Peyer's patch (tissue), 4 donors: ENCODE data around the gene DDIT4. TPM values are rescaled to one million over a fixed set of nuclear protein-coding genes. Genes with fewer than 3 reads are reported as not detected.
"Not testable (repeated sequence)": the region's sequence is repeated elsewhere in the genome, so short reads cannot be mapped to it uniquely, and the experiment has no call there.

Experiments used
- DNase-seq, 3 donors: peaks; one replicate each; pipeline ENCODE4 v3.0.0-alpha.2; 2017 to 2019
- H3K27ac ChIP-seq, 4 donors: fragments of 200-600 bp; sonication (generic); one replicate each; pipeline ENCODE4 v1.5.1; 2016 to 2019
- H3K27me3 ChIP-seq, 2 donors: fragments of 200-600 bp; sonication (generic); one replicate each; pipeline ENCODE4 v1.5.1; 2019
- H3K36me3 ChIP-seq, 3 donors: fragments of 200-600 bp; sonication (generic); one replicate each; pipeline ENCODE4 v1.5.1; 2016 to 2019
- H3K4me1 ChIP-seq, 4 donors: fragments of 200-600 bp; sonication (generic); one replicate each; pipeline ENCODE4 v1.5.1; 2016 to 2019
- H3K4me3 ChIP-seq, 4 donors: fragments of 200-600 bp; sonication (generic); 1 replicate in 3 of 4; 2 replicates in 1 of 4; pipeline ENCODE4 v1.5.1; 2016 to 2019; ENCODE audit warnings: mild to moderate bottlenecking in 1 of 4
- H3K9me3 ChIP-seq, 4 donors: fragments of 200-600 bp; sonication (generic); one replicate each; pipeline ENCODE4 v1.5.1; 2016 to 2019; ENCODE audit warnings: mild to moderate bottlenecking in 1 of 4
- POLR2A ChIP-seq, 2 donors: fragments of 450-650 bp; IDR thresholded peaks; one replicate each; pipeline ENCODE4 v1.5.1; 2017; ENCODE audit warnings: antibody characterized with exemption in 2 of 2, mild to moderate bottlenecking in 2 of 2, moderate library complexity in 2 of 2
- total RNA-seq, 4 donors: library from RNA; depleted of rRNA; stranded (reverse); fragments of >200 nt; gene quantifications; one replicate each; pipeline ENCODE4 v1.1.0, GENCODE V29; 2016
- TF ChIP-seq, protein P1 (sequence below), 6 experiments: fragments of 450-650 bp in 4 of 6; fragments of 200-600 bp in 2 of 6; sonication (generic) in 1 of 6; IDR thresholded peaks; one replicate each; pipeline ENCODE4 v1.5.1; 2017 to 2019; ENCODE audit warnings: antibody characterized with exemption in 6 of 6, mild to moderate bottlenecking in 3 of 6, moderate library complexity in 1 of 6

DDIT4 gene
- total RNA-seq, 4 donors from 2014 or later = 80.6 to 275 (median 123) TPM

DNA sequence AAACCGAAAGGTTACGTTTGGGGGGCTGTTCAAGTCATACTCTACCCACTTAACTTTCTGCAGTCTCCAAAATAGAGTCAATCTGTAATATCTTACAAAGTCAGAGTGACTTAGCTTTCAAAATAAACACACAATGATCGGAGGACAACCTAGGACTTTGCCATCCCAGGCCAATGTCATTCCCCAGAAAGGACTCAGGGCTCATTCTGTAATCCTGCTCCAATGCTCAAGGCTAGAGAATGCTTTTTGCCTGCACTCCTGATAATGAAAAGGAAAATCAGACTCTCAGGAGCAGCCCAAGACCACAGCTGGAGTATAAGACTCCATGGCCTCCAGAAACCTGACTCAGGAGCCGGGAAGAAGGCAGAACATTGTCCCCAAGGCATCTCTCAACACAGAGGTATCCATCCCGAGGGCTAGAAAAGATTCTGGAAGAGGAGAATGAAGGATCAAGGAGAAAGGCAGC is 29.1 kb upstream of the DDIT4 start:
- H3K4me3 ChIP-seq = no peak overlapping the region
- no peak for TF ChIP-seq POLR2A (IDR thresholded peaks at IDR 0.05)
- TF ChIP-seq, protein P1, sequence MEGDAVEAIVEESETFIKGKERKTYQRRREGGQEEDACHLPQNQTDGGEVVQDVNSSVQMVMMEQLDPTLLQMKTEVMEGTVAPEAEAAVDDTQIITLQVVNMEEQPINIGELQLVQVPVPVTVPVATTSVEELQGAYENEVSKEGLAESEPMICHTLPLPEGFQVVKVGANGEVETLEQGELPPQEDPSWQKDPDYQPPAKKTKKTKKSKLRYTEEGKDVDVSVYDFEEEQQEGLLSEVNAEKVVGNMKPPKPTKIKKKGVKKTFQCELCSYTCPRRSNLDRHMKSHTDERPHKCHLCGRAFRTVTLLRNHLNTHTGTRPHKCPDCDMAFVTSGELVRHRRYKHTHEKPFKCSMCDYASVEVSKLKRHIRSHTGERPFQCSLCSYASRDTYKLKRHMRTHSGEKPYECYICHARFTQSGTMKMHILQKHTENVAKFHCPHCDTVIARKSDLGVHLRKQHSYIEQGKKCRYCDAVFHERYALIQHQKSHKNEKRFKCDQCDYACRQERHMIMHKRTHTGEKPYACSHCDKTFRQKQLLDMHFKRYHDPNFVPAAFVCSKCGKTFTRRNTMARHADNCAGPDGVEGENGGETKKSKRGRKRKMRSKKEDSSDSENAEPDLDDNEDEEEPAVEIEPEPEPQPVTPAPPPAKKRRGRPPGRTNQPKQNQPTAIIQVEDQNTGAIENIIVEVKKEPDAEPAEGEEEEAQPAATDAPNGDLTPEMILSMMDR (IDR thresholded peaks at IDR 0.05) = no peak
- H3K27me3 ChIP-seq = no peaks in the 10 kb centered on the region
- peaks cover 7 to 79% (median 47%) of the 10 kb centered on the region in 4 donors for H3K4me1 ChIP-seq
- H3K9me3 ChIP-seq = no peaks in the 10 kb centered on the region
- H3K27ac ChIP-seq = peak overlapping the region; percentile 78 to 94 (median 84)
- H3K36me3 ChIP-seq = no peaks in the 10 kb centered on the region
- no peak for DNase-seq

DNA sequence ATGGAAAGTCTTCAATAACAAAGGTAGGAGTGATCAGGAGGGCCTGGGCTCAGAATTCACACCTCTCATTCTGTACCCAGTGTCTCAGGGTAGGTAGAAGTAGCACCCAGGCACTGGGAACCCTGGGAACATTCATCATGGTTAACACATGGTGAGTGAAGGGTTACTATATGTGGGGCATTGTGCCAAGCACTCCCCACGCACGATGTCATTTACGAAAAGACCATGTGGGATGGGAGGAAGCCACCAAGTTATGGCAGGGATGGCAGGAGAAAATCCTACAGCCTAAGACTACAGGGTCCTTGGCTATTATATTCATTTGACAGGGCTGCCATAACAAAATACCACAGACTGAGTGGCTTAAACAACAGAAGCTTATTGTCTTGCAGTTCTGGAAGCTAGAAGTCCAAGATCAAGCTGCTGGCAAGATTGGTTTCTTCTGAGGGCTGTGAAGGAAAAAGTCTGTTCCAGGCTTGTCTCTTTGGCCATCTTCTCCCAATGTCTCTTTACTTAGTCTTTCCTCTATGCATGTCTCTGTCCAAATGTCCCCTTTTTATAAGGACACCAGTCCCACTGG is 27.7 kb upstream of the DDIT4 start:
- H3K9me3 ChIP-seq = no peaks in the 10 kb centered on the region
- TF ChIP-seq, protein P1 (IDR thresholded peaks at IDR 0.05) = no peak
- TF ChIP-seq POLR2A (IDR thresholded peaks at IDR 0.05) = no peak
- H3K27ac ChIP-seq = peak overlapping the region; percentile 31 to 94 (median 84)
- H3K4me3 ChIP-seq = no peak overlapping the region
- no peaks in the 10 kb centered on the region for H3K36me3 ChIP-seq
- peaks cover 7 to 93% (median 59%) of the 10 kb centered on the region in 4 donors for H3K4me1 ChIP-seq
- no peak for DNase-seq
- no peaks in the 10 kb centered on the region for H3K27me3 ChIP-seq

DNA sequence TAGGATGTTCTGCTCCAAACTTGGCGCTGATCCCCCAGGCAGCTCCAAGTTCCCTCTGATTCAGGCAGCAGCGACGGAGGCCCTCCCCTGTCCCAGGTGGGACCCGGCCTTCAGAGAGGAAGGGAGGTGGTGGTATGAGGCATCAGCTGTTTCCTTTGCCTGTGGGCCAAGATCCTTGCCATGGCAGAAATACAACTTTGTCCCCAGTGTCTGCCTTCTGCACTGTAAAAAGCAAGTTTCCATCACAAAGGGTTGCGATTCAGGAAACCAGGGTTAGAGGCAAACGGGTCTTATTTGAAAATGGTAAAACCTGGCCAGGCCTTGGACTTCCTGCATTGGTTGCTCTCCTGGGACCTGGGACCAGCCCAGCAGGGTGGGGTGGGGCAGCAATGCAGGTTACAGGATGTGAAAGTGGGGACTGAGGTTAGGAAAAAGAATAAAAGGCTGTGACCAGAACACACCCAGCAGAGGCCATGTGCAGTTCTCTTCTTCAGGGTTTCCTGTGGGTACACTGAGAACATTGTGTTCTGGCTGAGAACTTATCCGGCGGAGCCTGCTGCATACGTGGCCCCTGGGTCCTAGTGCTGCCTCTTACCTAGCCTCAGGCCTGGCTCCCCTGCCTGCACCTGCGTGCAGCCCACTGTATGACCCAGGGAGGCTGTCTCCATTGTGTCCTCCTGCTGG is 25.1 kb upstream of the DDIT4 start:
- Histone ChIP-seq H3K4me3 (peak overlapping the region in 3 of 4 donors; percentile 5 to 35 (median 33)), H3K27me3 (no peaks in the 10 kb centered on the region), H3K9me3 (no peaks in the 10 kb centered on the region), H3K4me1 (peaks cover 7 to 83% (median 58%) of the 10 kb centered on the region in 4 donors), H3K36me3 (no peaks in the 10 kb centered on the region), H3K27ac (peak overlapping the region; percentile 78 to 94 (median 88))
- TF ChIP-seq POLR2A (IDR thresholded peaks at IDR 0.05) = peak in 1 of 2 donors; percentile 58
- TF ChIP-seq, protein P1 (IDR thresholded peaks at IDR 0.05) = peak in 1 of 6 experiments; percentile 28
- peak; percentile 87 to 96 (median 94) for DNase-seq

DNA sequence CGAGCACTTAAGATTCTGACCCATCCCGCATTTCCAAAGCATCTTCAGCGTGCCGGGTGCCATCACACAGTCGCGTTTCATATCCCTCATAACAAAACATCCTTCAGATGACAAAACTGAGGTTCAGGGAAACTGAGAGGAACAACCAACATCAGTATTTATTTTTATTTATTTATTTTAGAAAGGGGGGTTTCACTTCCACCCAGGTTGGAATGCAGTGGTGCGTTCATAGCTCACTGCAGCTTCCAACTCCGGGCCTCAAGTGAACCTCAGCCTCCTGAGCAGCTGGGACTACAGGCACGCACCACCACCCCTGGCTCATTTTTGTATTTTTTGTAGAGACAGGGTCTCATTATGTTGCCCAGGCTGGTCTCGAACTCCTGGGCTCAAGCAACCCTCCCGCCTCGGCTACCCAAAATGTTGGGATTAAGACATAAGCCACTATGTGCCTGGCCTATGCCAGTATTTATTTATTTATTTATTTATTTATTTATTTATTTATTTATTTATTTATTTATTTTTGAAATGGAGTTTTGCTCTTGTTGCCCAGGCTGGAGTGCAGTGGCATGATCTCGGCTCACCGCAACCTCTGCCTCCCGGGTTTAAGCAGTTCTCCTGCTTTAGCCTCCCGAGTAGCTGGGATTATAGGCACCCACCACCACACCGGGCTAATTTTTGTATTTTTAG is 24.4 kb upstream of the DDIT4 start:
- peak overlapping the region in 2 of 4 donors; percentile 33 to 35 for H3K4me3 ChIP-seq
- H3K9me3 ChIP-seq, H3K36me3 ChIP-seq, H3K27me3 ChIP-seq: not testable (repeated sequence)
- peaks cover 7 to 83% (median 57%) of the 10 kb centered on the region in 4 donors for H3K4me1 ChIP-seq
- peak in 2 of 3 donors; percentile 36 to 59 for DNase-seq
- H3K27ac ChIP-seq = peak overlapping the region; percentile 78 to 94 (median 88)

DNA sequence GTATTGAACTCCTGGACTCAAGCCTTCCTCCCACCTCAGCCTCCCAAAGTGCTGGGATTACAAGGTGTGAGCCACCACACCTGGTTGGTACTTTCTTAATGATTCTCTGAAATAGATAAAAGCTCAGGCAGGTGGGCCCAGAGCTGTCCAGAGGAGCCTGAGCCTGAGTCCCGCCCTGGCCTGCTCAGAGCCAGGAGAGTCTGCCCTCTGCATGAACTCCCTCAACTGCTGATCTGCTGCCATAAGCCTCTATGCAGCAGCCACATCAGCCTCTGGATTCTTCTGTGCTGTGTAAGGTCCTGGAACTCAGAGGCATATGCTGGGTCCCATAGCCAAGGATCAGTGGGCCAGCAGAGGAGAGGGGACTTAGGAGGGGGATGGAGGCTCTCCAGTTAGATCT is 23.1 kb upstream of the DDIT4 start:
- no peak for TF ChIP-seq POLR2A (IDR thresholded peaks at IDR 0.05)
- TF ChIP-seq, protein P1 (IDR thresholded peaks at IDR 0.05) = no peak
- DNase-seq = peak in 1 of 3 donors; percentile 64
- H3K9me3 ChIP-seq = no peaks in the 10 kb centered on the region
- peak overlapping the region; percentile 28 to 94 (median 64) for H3K27ac ChIP-seq
- H3K36me3 ChIP-seq = no peaks in the 10 kb centered on the region
- no peaks in the 10 kb centered on the region for H3K27me3 ChIP-seq
- no peak overlapping the region for H3K4me3 ChIP-seq
- peaks cover 7 to 83% (median 56%) of the 10 kb centered on the region in 4 donors for H3K4me1 ChIP-seq
